ENCODE measurements around the gene GALNT18.

DNA sequence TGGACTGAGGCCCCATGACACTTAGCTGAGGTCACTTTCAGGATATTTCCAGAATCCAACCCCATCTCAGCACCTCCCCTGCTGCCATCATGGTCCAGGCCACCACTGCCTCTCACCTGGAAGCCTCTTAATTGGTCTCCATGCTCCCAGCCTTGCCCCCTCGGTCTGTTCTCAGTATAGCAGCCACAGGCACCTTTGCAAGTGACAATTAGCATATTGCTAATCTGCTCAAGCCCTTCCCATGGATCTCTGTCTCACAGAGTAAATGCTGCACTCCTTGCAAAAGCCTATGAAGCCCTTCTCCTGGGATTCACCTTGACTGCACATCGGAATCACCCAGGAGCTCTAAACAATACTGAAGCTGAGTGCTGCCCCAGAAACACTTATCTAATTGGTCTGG lies 175.2 kb downstream of the GALNT18 start:
- TF ChIP-seq POLR2AphosphoS5 (IDR thresholded peaks at IDR 0.05; ENCODE audit: low read depth) = no peak
- TF ChIP-seq CTCF (IDR thresholded peaks at IDR 0.05; ENCODE audit: insufficient read depth, low read length) = no peak
- no peak for TF ChIP-seq GABPA (IDR thresholded peaks at IDR 0.05; ENCODE audit: low read depth)
- TF ChIP-seq SPI1 (IDR thresholded peaks at IDR 0.05; ENCODE audit: borderline replicate concordance, low read depth) = no peak
- TF ChIP-seq, protein P1, sequence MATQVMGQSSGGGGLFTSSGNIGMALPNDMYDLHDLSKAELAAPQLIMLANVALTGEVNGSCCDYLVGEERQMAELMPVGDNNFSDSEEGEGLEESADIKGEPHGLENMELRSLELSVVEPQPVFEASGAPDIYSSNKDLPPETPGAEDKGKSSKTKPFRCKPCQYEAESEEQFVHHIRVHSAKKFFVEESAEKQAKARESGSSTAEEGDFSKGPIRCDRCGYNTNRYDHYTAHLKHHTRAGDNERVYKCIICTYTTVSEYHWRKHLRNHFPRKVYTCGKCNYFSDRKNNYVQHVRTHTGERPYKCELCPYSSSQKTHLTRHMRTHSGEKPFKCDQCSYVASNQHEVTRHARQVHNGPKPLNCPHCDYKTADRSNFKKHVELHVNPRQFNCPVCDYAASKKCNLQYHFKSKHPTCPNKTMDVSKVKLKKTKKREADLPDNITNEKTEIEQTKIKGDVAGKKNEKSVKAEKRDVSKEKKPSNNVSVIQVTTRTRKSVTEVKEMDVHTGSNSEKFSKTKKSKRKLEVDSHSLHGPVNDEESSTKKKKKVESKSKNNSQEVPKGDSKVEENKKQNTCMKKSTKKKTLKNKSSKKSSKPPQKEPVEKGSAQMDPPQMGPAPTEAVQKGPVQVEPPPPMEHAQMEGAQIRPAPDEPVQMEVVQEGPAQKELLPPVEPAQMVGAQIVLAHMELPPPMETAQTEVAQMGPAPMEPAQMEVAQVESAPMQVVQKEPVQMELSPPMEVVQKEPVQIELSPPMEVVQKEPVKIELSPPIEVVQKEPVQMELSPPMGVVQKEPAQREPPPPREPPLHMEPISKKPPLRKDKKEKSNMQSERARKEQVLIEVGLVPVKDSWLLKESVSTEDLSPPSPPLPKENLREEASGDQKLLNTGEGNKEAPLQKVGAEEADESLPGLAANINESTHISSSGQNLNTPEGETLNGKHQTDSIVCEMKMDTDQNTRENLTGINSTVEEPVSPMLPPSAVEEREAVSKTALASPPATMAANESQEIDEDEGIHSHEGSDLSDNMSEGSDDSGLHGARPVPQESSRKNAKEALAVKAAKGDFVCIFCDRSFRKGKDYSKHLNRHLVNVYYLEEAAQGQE (IDR thresholded peaks at IDR 0.05; ENCODE audit: insufficient replicate concordance, low read depth) = no peak
